Psoas muscle (tissue), 8 donors: ENCODE measurements around the gene PACSIN2. TPM values are rescaled to one million over a fixed set of nuclear protein-coding genes. Genes with fewer than 3 reads are reported as not detected.

Source experiments
- ATAC-seq, 4 donors: fragments of 200-7000 bp; cut with Tn5 transposase; one replicate each; pipeline ENCODE4 v1.9.1; 2020; ENCODE audit warnings: moderate library complexity in 3 of 4, mild to moderate bottlenecking in 2 of 4
- DNase-seq, 2 donors: peaks; one replicate each; pipeline ENCODE4 v3.0.0-alpha.2; 2020
- H3K27ac ChIP-seq: fragments of 200-600 bp; one replicate; pipeline ENCODE4 v1.8.0; 2022
- H3K27me3 ChIP-seq, 3 donors: fragments of 200-600 bp in 1 of 3; one replicate each; pipeline versions ENCODE4 v1.6.1 to v1.8.0; 2013 to 2022; ENCODE audit warnings: low read length in 2 of 3, mild to moderate bottlenecking in 2 of 3, moderate library complexity in 1 of 3; ENCODE audit not compliant: insufficient read depth in 3 of 3
- H3K36me3 ChIP-seq, 2 donors: fragments of 200-600 bp in 1 of 2; one replicate each; pipeline versions ENCODE4 v1.6.1 to v1.8.0; 2013 to 2022; ENCODE audit warnings: low read depth in 1 of 2, mild to moderate bottlenecking in 1 of 2, moderate library complexity in 1 of 2; ENCODE audit not compliant: insufficient read depth in 1 of 2
- H3K4me1 ChIP-seq: fragments of 200-600 bp; one replicate; pipeline ENCODE4 v1.8.0; 2022
- H3K4me3 ChIP-seq: fragments of 200-600 bp; one replicate; pipeline ENCODE4 v1.8.0; 2022; ENCODE audit warnings: mild to moderate bottlenecking
- H3K9me3 ChIP-seq: fragments of 200-600 bp; one replicate; pipeline ENCODE4 v1.8.0; 2022
- CTCF ChIP-seq: fragments of 200-600 bp; IDR thresholded peaks from one replicate; pipeline ENCODE4 v1.8.0; 2022; ENCODE audit warnings: antibody characterized with exemption
- WGBS, 3 donors: extraction: QIAGEN DNeasy Blood & Tissue Kit; methylation state at CpG; one replicate each; pipeline versions ENCODE4 v1.1.6 to v1.1.7; 2013; 5-methylcytosine and 5-hydroxymethylcytosine counted together
- intact Hi-C, 2 donors: fragments of 100-400 bp; cut with DNase I; formaldehyde crosslinking; loops; one replicate each; pipeline versions ENCODE4 v1.11.0 to v1.14.2; 2022
- polyA plus RNA-seq, 3 donors: library from polyadenylated mRNA; stranded (reverse); fragments of 200-250 nt; gene quantifications; one replicate each; pipeline ENCODE4 v1.2.3, GENCODE V29; 2013
- total RNA-seq, 4 donors: library from RNA; stranded (reverse); fragmentation: NEBNext Ultra II Directional in 2 of 4; extraction: Animal tissue kit (Norgen Biotek cat#: 25700) in 2 of 4; gene quantifications; one replicate each; pipeline versions ENCODE4 v1.2.1 to v1.2.4, GENCODE V29; 2021 to 2023
- donor health status: healthy with polysubstance abuse.
- donor health status: DM: no; HTN: no; CAD: no; lungs with moderate emphysema.
- donor health status: Bipolar disorder and iron deficiency.
- donor health status: healthy.
- donor health status: DM: yes; HTN: yes; CAD: no.
- donor health status: DM: no; HTN: no; CAD: no.
- donor health status: DM: no; HTN: no; CAD: no.
- donor health status: DM: yes; HTN: yes; CAD: no.

Gene PACSIN2
- total and polyA plus RNA-seq, 7 donors = 21.0 to 52.2 (median 31.4) TPM

GRCh38 chr22:43008921-43009320 is 6.0 kb downstream of the PACSIN2 start:
- H3K9me3 ChIP-seq = no peaks in the 10 kb centered on the region

GRCh38 chr22:43008509-43008908 is 6.4 kb downstream of the PACSIN2 start:
- no peak overlapping the region for H3K4me3 ChIP-seq
- H3K4me1 ChIP-seq = peaks cover 31% of the 10 kb centered on the region
- H3K27me3 ChIP-seq = no peaks in the 10 kb centered on the region
- no peaks in the 10 kb centered on the region for H3K36me3 ChIP-seq
- DNase-seq (peak in 1 of 2 donors; percentile 46), ATAC-seq (no peak)
- 85 to 98% (median 95%) methylated on average over 4 of the region's 4 CpGs for WGBS, 3 donors
- intact Hi-C loops = no loop called here
- no peaks in the 10 kb centered on the region for H3K9me3 ChIP-seq
- TF ChIP-seq CTCF = no peak
- no peak overlapping the region for H3K27ac ChIP-seq

More at GRCh38 chr22:43008921-43009320, 6.0 kb downstream of the PACSIN2 start:
- DNase-seq (no peak), ATAC-seq (no peak)
- 75 to 80% (median 79%) methylated on average over 4 of the region's 4 CpGs for WGBS, 3 donors
- Histone ChIP-seq H3K27ac (no peak overlapping the region), H3K4me3 (no peak overlapping the region), H3K36me3 (no peaks in the 10 kb centered on the region), H3K4me1 (peaks cover 35% of the 10 kb centered on the region), H3K27me3 (no peaks in the 10 kb centered on the region)
- intact Hi-C loops = no loop called here
- TF ChIP-seq CTCF = no peak

GRCh38 chr22:43007519-43008102 is 7.3 kb downstream of the PACSIN2 start:
- Histone ChIP-seq H3K27me3 (no peaks in the 10 kb centered on the region), H3K27ac (peak overlapping the region; percentile 27), H3K36me3 (no peaks in the 10 kb centered on the region), H3K9me3 (no peaks in the 10 kb centered on the region), H3K4me3 (no peak overlapping the region), H3K4me1 (peaks cover 26% of the 10 kb centered on the region)
- 62 to 74% (median 65%) methylated on average over 5 of the region's 5 CpGs for WGBS, 3 donors
- intact Hi-C loops = no loop called here
- TF ChIP-seq CTCF = no peak
- DNase-seq = no peak
- ATAC-seq = peak; percentile 55 to 80 (median 65)

- Histone ChIP-seq H3K36me3 (no peaks in the 10 kb centered on the region), H3K4me1 (peaks cover 35% of the 10 kb centered on the region), H3K9me3 (no peaks in the 10 kb centered on the region), H3K27me3 (no peaks in the 10 kb centered on the region), H3K27ac (no peak overlapping the region), H3K4me3 (no peak overlapping the region)
- intact Hi-C loops = no loop called here
- no peak for DNase-seq
- WGBS, 3 donors = 90 to 97% (median 92%) methylated on average over 7 of the region's 7 CpGs
- peak in 1 of 4 donors; percentile 35 for ATAC-seq
- TF ChIP-seq CTCF = no peak
Measured at GRCh38 chr22:43006753-43007152, 8.2 kb downstream of the PACSIN2 start.

- H3K4me1 ChIP-seq = peaks cover 42% of the 10 kb centered on the region
- DNase-seq = no peak
- no peaks in the 10 kb centered on the region for H3K9me3 ChIP-seq
- ATAC-seq = no peak
- 97 to 98% (median 97%) methylated on average over 5 of the region's 5 CpGs for WGBS, 3 donors
- no peaks in the 10 kb centered on the region for H3K27me3 ChIP-seq
- H3K27ac ChIP-seq = no peak overlapping the region
- intact Hi-C loops = no loop called here
- H3K4me3 ChIP-seq = no peak overlapping the region
- H3K36me3 ChIP-seq = no peaks in the 10 kb centered on the region
- no peak for TF ChIP-seq CTCF
Measured at GRCh38 chr22:43006016-43006505, 8.9 kb downstream of the PACSIN2 start.
